IMR-90 (cell line): ENCODE results near the gene MAGI2. TPM values are rescaled to one million over a fixed set of nuclear protein-coding genes. Genes with fewer than 3 reads are reported as not detected.

Experiments
- ATAC-seq: fragments of 200-7000 bp; cut with Tn5 transposase; 2 replicates; pipeline ENCODE4 v1.9.1; 2020; ENCODE audit warnings: low read depth, mild to moderate bottlenecking, moderate library complexity
- BruUV-seq: library from RNA; stranded (reverse); fragments of 400-500 nt; replicated peaks from 2 replicates; lab custom pipeline; 2021; lab: Mats Ljungman, UMichigan
- CTCF ChIA-PET: fragments of 300-600 bp; formaldehyde crosslinking; extraction: SDS; loops from one replicate; lab custom pipeline; 2021; ENCODE audit warnings: antibody characterized with exemption; lab: Yijun Ruan, JAX
- POLR2A ChIA-PET: fragments of 300-600 bp; sonication (Branson Sonifier 250); formaldehyde crosslinking; loops from one replicate; lab custom pipeline; 2022; ENCODE audit warnings: antibody characterized with exemption; ENCODE audit not compliant: unreplicated experiment; lab: Charles Lee
- DNase-seq: peaks from one replicate; pipeline ENCODE4 v3.0.0; 2013
- H2AFZ ChIP-seq: replicated peaks from 2 replicates; pipeline ENCODE3; 2013; ENCODE audit warnings: low read length, mild to moderate bottlenecking; ENCODE audit not compliant: poor library complexity
- H2AK5ac ChIP-seq: 2 replicates; pipeline ENCODE4 v1.6.1; 2013; ENCODE audit warnings: low read depth, low read length, inconsistent platforms
- H2AK9ac ChIP-seq: replicated peaks from 2 replicates; pipeline ENCODE3; 2013; ENCODE audit warnings: mild to moderate bottlenecking, low read depth, low read length, moderate library complexity; ENCODE audit not compliant: poor library complexity
- H2BK120ac ChIP-seq: 2 replicates; pipeline ENCODE4 v1.6.1; 2013; ENCODE audit warnings: low read depth, low read length, inconsistent platforms
- H2BK15ac ChIP-seq: 3 replicates; pipeline ENCODE4 v1.6.1; 2013; ENCODE audit warnings: low read depth, low read length, inconsistent platforms
- H2BK20ac ChIP-seq: 2 replicates; pipeline ENCODE4 v1.6.1; 2013; ENCODE audit warnings: low read depth, mild to moderate bottlenecking, inconsistent platforms, low read length, moderate library complexity
- H2BK5ac ChIP-seq: 2 replicates; pipeline ENCODE4 v1.6.1; 2013; ENCODE audit warnings: mild to moderate bottlenecking, low read depth, low read length, inconsistent platforms; ENCODE audit not compliant: poor library complexity, severe bottlenecking
- H3K14ac ChIP-seq: replicated peaks from 2 replicates; pipeline ENCODE4 v1.6.1; 2013; ENCODE audit warnings: low read depth, low read length, inconsistent platforms
- H3K18ac ChIP-seq: 2 replicates; pipeline ENCODE4 v1.6.1; 2013; ENCODE audit warnings: low read depth, low read length, control low read depth
- H3K23ac ChIP-seq: 2 replicates; pipeline ENCODE4 v1.6.1; 2013; ENCODE audit warnings: low read depth, low read length, inconsistent platforms
- H3K27ac ChIP-seq: 2 replicates; pipeline ENCODE4 v1.5.1; 2013; ENCODE audit warnings: mild to moderate bottlenecking, control low read depth, low read length; ENCODE audit not compliant: insufficient read depth
- H3K27me3 ChIP-seq: 2 replicates; pipeline ENCODE4 v1.6.1; 2013; ENCODE audit warnings: low read length; ENCODE audit not compliant: control insufficient read depth, insufficient read depth
- H3K36me3 ChIP-seq: 2 replicates; pipeline ENCODE4 v1.6.1; 2013; ENCODE audit warnings: low read length, mixed read lengths; ENCODE audit not compliant: control insufficient read depth, insufficient read depth
- H3K4ac ChIP-seq: 2 replicates; pipeline ENCODE4 v1.6.1; 2013; ENCODE audit warnings: low read depth, low read length, inconsistent platforms
- H3K4me1 ChIP-seq: 2 replicates; pipeline ENCODE4 v1.6.1; 2013; ENCODE audit warnings: low read length, mixed read lengths; ENCODE audit not compliant: control insufficient read depth, insufficient read depth
- H3K4me2 ChIP-seq: 2 replicates; pipeline ENCODE4 v1.6.1; 2013; ENCODE audit warnings: low read depth, mild to moderate bottlenecking, control low read depth, low read length, moderate library complexity
- H3K4me3 ChIP-seq: 2 replicates; pipeline ENCODE4 v1.5.1; 2013; ENCODE audit warnings: low read depth, mild to moderate bottlenecking, control low read depth, low read length, moderate library complexity; ENCODE audit not compliant: insufficient read depth
- H3K56ac ChIP-seq: 2 replicates; pipeline ENCODE4 v1.6.1; 2013; ENCODE audit warnings: low read length, inconsistent platforms; ENCODE audit not compliant: insufficient read depth; ENCODE audit errors: extremely low read depth
- H3K79me1 ChIP-seq, 2 experiments: 2 replicates each; pipeline ENCODE4 v1.6.1; 2013; ENCODE audit warnings: low read length in 2 of 2, inconsistent platforms in 1 of 2, low read depth in 1 of 2
- H3K9ac ChIP-seq: 2 replicates; pipeline ENCODE4 v1.6.1; 2013; ENCODE audit warnings: low read depth, low read length, control low read depth
- H3K9me1 ChIP-seq: 2 replicates; pipeline ENCODE4 v1.6.1; 2013; ENCODE audit warnings: low read length, inconsistent platforms; ENCODE audit not compliant: insufficient read depth
- H3K9me3 ChIP-seq: 2 replicates; pipeline ENCODE4 v1.6.1; 2013; ENCODE audit warnings: low read length; ENCODE audit not compliant: control insufficient read depth, insufficient read depth
- H4K20me1 ChIP-seq: 2 replicates; pipeline ENCODE4 v1.6.1; 2013; ENCODE audit warnings: low read length, inconsistent platforms; ENCODE audit not compliant: insufficient read depth
- H4K5ac ChIP-seq: 2 replicates; pipeline ENCODE4 v1.6.1; 2013; ENCODE audit warnings: mild to moderate bottlenecking, low read depth, low read length, control low read depth
- H4K8ac ChIP-seq, 2 experiments: 2 replicates each; pipeline ENCODE4 v1.6.1; 2013; ENCODE audit warnings: low read depth in 2 of 2, low read length in 2 of 2, control low read depth in 1 of 2, inconsistent platforms in 1 of 2
- H4K91ac ChIP-seq: 2 replicates; pipeline ENCODE4 v1.6.1; 2013; ENCODE audit warnings: low read depth, low read length, inconsistent platforms; ENCODE audit not compliant: insufficient read depth
- MAFK ChIP-seq: IDR thresholded peaks from 2 replicates; pipeline ENCODE4 v1.6.1; 2012; ENCODE audit warnings: low read depth, low read length, improper control_type of control experiment
- NFE2L2 ChIP-seq: fragments of 150-350 bp; IDR thresholded peaks from 2 replicates; pipeline ENCODE4 v1.6.1; 2016; ENCODE audit warnings: low read depth, mild to moderate bottlenecking, low read length
- WGBS, 2 experiments: methylation state at CpG; one replicate each; pipeline versions ENCODE4 v1.1.5 to v1.1.7; 2013; ENCODE audit warnings: missing lambda C conversion rate in 2 of 2; ENCODE audit not compliant: insufficient read length in 1 of 2; ENCODE audit errors: extremely low coverage in 2 of 2; 5-methylcytosine and 5-hydroxymethylcytosine counted together
- dilution Hi-C: fragments of 300-500 bp; cut with HindIII; formaldehyde crosslinking; loops from one replicate; pipeline ENCODE4 v1.14.3; 2018; ENCODE audit warnings: low sequenced_read_pairs; ENCODE audit not compliant: unreplicated experiment
- in situ Hi-C: fragments of 300-500 bp; cut with MboI; formaldehyde crosslinking; loops from 3 replicates; pipeline ENCODE4 v1.14.3; 2019; ENCODE audit warnings: low sequenced_read_pairs, inconsistent platforms, mixed read lengths
- intact Hi-C: fragments of 100-400 bp; cut with micrococcal nuclease; formaldehyde crosslinking; loops from 2 replicates; pipeline ENCODE4 v1.10.0; 2022
- polyA plus RNA-seq, 3 experiments: library from polyadenylated mRNA; depleted of rRNA; stranded (reverse); fragments of >200 nt; gene quantifications; 2 replicates each; pipeline ENCODE4 v1.2.3, GENCODE V29; 2012; ENCODE audit warnings: low replicate concordance in 1 of 3
- total RNA-seq: library from RNA; depleted of rRNA; stranded (reverse); fragments of >200 nt; gene quantifications from 2 replicates; pipeline ENCODE4 v1.2.3, GENCODE V29; 2012

MAGI2 gene
- total and polyA plus RNA-seq, 2 of the 4 experiments (the other 2 are of a cell fraction), result 2.5 to 17.9 TPM

DNA sequence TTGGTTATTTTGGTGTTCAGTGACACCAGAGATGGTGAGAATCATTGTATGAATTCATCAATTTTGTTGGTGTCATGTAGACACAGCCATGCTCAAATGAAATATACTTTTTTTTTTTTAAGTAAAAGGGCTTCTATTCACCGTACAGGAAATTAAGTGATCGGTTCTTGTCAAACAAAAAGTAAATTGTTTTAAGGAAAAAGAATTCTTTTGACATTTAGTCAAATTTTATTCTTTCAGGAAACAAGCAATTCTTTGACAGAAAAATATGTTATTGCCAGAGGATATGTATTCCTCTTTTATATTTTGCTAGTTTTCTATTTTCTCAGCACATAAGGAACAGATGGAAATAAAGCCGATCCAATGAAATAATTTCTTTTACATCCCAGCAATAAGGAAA lies 551.9 kb downstream of the MAGI2 start:
- Histone ChIP-seq H3K4me2 (no peak overlapping the region), H3K27me3 (no peaks in the 10 kb centered on the region), H2AFZ (no peak overlapping the region), H3K4me1 (no peaks in the 10 kb centered on the region), H3K23ac (no peak overlapping the region), H2AK9ac (no peak overlapping the region), H3K9ac (no peak overlapping the region), H3K79me1 (no peaks in the 10 kb centered on the region), H2BK5ac (no peak overlapping the region), H2AK5ac (no peak overlapping the region), H2BK20ac (no peak overlapping the region), H4K91ac (no peak overlapping the region), H2BK15ac (no peak overlapping the region), H4K20me1 (no peaks in the 10 kb centered on the region), H3K4me3 (no peak overlapping the region), H3K56ac (no peak overlapping the region), H3K18ac (no peak overlapping the region), H3K4ac (no peak overlapping the region), H4K5ac (no peak overlapping the region), H3K9me3 (peaks cover 2% of the 10 kb centered on the region; the same call in 1 of the 2 replicates), H3K27ac (no peak overlapping the region), H3K14ac (no peak overlapping the region), H3K36me3 (no peaks in the 10 kb centered on the region), H2BK120ac (no peak overlapping the region), H3K9me1 (no peaks in the 10 kb centered on the region), H4K8ac (no peak overlapping the region)
- ATAC-seq (no peak), DNase-seq (no peak)
- ChIA-PET POLR2A (interaction anchor here (0.6 kb wide), 1 partner anchor 96 kb away, joined by 4 read pairs; no protein-coding TSS in a partner anchor), CTCF (interaction anchor here (0.6 kb wide), 1 partner anchor 34 kb away, joined by 3 read pairs; no protein-coding TSS in a partner anchor)
- in situ Hi-C loops, result no loop called here
- WGBS, 2 experiments, result no CpG with 5 or more reads among the region's 3 CpGs
- BruUV-seq, result no TSS peak
- dilution Hi-C loops, result no loop called here
- TF ChIP-seq NFE2L2, result no peak
- TF ChIP-seq MAFK, result no peak
- intact Hi-C loops, result no loop called here
